Activated naive CD8-positive, alpha-beta T cell treated with anti-CD3 and anti-CD28 coated beads, Interleukin-2, amount 10 ng/mL, durations not matched to agents 7 days and 5 days (primary cell): Measurements from ENCODE around the gene RNF169. TPM values are rescaled to one million over a fixed set of nuclear protein-coding genes. Genes with fewer than 3 reads are reported as not detected.

Experiments
- ATAC-seq: fragments of 150-1000 bp; cut with Tn5 transposase; one replicate; pipeline ENCODE4 v1.10.0; 2021; ENCODE audit warnings: low read depth, moderate library complexity
- POLR2A ChIA-PET: fragments of 350-600 bp; sonication (Branson Sonifier 250); formaldehyde crosslinking; loops from one replicate; lab custom pipeline; 2021; ENCODE audit warnings: antibody characterized with exemption; lab: Charles Lee
- DNase-seq: peaks from one replicate; pipeline ENCODE4 v3.0.0; 2021
- H3K27ac Mint-ChIP-seq: one replicate; pipeline ENCODE4 v1.8.0; 2022; ENCODE audit warnings: mild to moderate bottlenecking, mixed read lengths
- H3K27me3 Mint-ChIP-seq: one replicate; pipeline ENCODE4 v1.8.0; 2022; ENCODE audit warnings: mild to moderate bottlenecking, moderate library complexity, mixed read lengths
- H3K36me3 Mint-ChIP-seq: one replicate; pipeline ENCODE4 v1.8.0; 2021; ENCODE audit warnings: mild to moderate bottlenecking, mixed read lengths
- H3K4me1 Mint-ChIP-seq: one replicate; pipeline ENCODE4 v1.8.0; 2021; ENCODE audit warnings: mixed read lengths
- H3K4me3 Mint-ChIP-seq: one replicate; pipeline ENCODE4 v1.8.0; 2022; ENCODE audit warnings: mild to moderate bottlenecking, moderate library complexity, mixed read lengths
- H3K9me3 Mint-ChIP-seq: one replicate; pipeline ENCODE4 v1.8.0; 2021; ENCODE audit warnings: mixed read lengths
- total RNA-seq, 2 experiments: library from RNA; stranded (reverse); gene quantifications; one replicate each; pipeline ENCODE4 v1.2.3, GENCODE V29; 2021

RNF169 gene
- total RNA-seq, 2 experiments from 2014 or later, result 18.7 to 20.8 TPM

DNA sequence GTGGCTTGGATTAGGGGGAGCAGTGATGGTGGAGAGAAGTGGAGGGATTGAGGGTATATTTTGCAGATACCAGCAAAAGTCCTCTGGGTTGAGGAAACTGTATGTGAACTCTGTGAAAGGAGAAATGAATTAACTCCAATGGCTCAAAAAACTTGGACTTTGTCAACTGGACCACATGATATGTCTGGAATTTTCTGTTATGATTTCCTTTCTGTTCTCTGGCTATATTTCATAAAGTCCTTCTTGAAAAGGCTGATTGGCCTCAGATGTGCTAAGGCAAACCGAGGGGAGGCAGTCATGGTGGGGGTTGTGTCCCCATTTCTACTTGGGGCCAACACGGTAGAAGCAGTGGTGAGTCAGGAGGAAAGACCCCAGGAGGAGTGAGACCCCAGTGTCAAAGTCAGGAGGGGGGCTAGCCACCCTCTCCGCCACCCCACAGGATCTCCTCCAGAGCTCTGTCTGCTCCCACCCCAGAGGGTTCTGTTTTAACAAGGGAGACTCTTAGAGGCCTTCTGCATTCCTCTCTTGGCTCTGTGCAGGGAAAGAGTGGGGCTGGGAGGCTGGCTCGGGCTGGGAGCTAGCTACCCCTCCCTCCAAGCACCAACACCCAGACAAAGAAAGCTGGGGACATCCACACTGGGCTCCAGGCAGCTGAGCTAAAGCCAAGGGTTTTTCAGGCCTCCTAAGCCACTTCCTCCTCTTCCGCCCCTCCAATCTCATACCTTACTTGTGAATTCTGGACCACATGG is 31.3 kb upstream of the RNF169 start:
- no peak overlapping the region for H3K4me3 Mint-ChIP-seq
- no peaks in the 10 kb centered on the region for H3K4me1 Mint-ChIP-seq
- POLR2A ChIA-PET, result no interaction called here
- DNase-seq (no peak), ATAC-seq (no peak)
- H3K27me3 Mint-ChIP-seq, result no peaks in the 10 kb centered on the region
- no peaks in the 10 kb centered on the region for H3K36me3 Mint-ChIP-seq
- H3K9me3 Mint-ChIP-seq, result no peaks in the 10 kb centered on the region
- H3K27ac Mint-ChIP-seq, result no peak overlapping the region

DNA sequence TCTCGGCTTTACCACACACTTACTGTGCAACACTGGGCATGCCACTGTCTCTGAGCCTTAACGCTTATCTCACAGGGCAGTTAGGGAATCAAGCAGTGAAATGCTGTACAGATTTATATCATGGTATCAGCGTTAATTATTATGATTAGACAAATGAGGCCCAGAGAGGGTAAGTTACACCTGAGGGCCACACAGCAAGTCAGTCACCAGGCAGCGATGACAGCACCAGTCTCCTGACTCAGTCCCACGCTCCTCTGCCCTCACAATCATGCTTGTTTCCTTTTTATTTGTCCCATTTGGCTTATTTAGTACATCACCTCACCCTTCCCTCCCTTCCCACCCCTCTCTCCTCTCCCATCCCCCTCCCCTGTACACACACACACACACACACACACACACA is 29.6 kb upstream of the RNF169 start:
- Mint-ChIP-seq H3K4me3 (no peak overlapping the region), H3K27me3 (peaks cover 6% of the 10 kb centered on the region), H3K9me3 (no peaks in the 10 kb centered on the region), H3K4me1 (no peaks in the 10 kb centered on the region), H3K27ac (no peak overlapping the region), H3K36me3 (no peaks in the 10 kb centered on the region)
- DNase-seq, result no peak
- POLR2A ChIA-PET, result no interaction called here
- no peak for ATAC-seq

- H3K9me3 Mint-ChIP-seq, result no peaks in the 10 kb centered on the region
- no peak for ATAC-seq
- POLR2A ChIA-PET, result no interaction called here
- peaks cover 20% of the 10 kb centered on the region for H3K27me3 Mint-ChIP-seq
- H3K36me3 Mint-ChIP-seq, result no peaks in the 10 kb centered on the region
- DNase-seq, result no peak
- H3K4me1 Mint-ChIP-seq, result no peaks in the 10 kb centered on the region
- H3K27ac Mint-ChIP-seq, result no peak overlapping the region
- H3K4me3 Mint-ChIP-seq, result no peak overlapping the region
These were observed 27.8 kb upstream of the RNF169 start for GRCh38 chr11:74720596-74721478.

DNA sequence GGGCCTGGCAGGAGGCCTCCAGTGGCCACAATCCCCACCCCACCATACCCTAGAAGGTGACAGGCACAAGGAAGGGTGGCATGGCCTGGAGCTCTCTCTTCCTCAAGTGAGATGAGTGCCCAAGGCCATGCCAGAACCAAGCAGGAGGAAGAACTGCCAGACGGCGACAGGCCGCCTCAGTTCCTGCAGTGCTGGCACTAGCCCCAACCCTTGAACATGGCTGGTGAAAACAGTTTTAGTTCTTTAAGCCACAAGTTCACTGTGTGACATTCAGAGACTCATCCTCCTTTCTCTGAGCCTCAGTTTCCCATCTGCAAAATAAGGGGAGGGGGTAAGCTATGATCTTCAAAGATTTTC is 27.2 kb upstream of the RNF169 start:
- H3K27ac Mint-ChIP-seq, result no peak overlapping the region
- H3K4me3 Mint-ChIP-seq, result no peak overlapping the region
- H3K9me3 Mint-ChIP-seq, result no peaks in the 10 kb centered on the region
- H3K4me1 Mint-ChIP-seq, result no peaks in the 10 kb centered on the region
- no peak for DNase-seq
- ATAC-seq, result no peak
- POLR2A ChIA-PET, result no interaction called here
- H3K36me3 Mint-ChIP-seq, result no peaks in the 10 kb centered on the region
- H3K27me3 Mint-ChIP-seq, result peaks cover 21% of the 10 kb centered on the region

GRCh38 chr11:74723511-74723910 is 25.1 kb upstream of the RNF169 start:
- no peak for DNase-seq
- H3K27me3 Mint-ChIP-seq, result peaks cover 31% of the 10 kb centered on the region
- POLR2A ChIA-PET, result no interaction called here
- H3K27ac Mint-ChIP-seq, result no peak overlapping the region
- no peaks in the 10 kb centered on the region for H3K9me3 Mint-ChIP-seq
- H3K4me3 Mint-ChIP-seq, result no peak overlapping the region
- no peaks in the 10 kb centered on the region for H3K36me3 Mint-ChIP-seq
- no peaks in the 10 kb centered on the region for H3K4me1 Mint-ChIP-seq
- ATAC-seq, result no peak

GRCh38 chr11:74725701-74726100 is 22.9 kb upstream of the RNF169 start:
- Mint-ChIP-seq H3K27ac (no peak overlapping the region), H3K27me3 (peaks cover 51% of the 10 kb centered on the region), H3K36me3 (no peaks in the 10 kb centered on the region), H3K9me3 (no peaks in the 10 kb centered on the region), H3K4me1 (peaks cover under 1% of the 10 kb centered on the region), H3K4me3 (no peak overlapping the region)
- DNase-seq (no peak), ATAC-seq (no peak)
- POLR2A ChIA-PET, result no interaction called here

DNA sequence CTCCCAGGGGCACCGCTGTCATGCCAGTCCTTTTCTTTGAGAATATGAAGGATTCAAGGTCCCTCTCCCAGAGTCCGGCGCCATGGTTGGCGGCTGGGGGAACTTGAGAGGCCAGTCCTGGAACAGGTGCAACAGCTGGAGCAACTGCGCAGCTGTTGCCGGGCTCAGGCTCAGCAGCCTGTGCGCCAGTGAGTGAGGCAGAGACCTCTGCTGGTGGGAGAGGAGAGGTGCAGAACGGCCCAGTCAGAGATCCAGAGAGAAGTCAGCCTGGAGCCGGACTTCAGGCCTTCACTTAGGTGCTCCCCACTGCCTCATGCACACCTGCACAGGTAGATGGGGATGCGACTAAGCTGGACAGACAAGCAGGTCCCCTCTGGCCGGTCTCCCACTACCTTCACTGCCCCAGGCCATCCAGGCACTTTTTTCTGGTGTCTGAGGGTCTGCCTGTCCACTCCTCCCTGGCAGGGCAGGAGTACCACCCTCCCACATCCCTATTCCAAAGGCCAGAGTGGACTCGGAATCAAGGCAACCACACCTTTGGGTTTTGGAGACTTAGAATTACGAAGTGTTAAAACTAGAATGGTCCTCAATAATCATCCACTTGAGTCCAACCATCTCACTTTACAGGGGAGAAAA is 22.0 kb upstream of the RNF169 start:
- ATAC-seq, result peak; percentile 90
- POLR2A ChIA-PET, result no interaction called here
- no peak overlapping the region for H3K27ac Mint-ChIP-seq
- peaks cover 3% of the 10 kb centered on the region for H3K4me1 Mint-ChIP-seq
- H3K9me3 Mint-ChIP-seq, result no peaks in the 10 kb centered on the region
- H3K27me3 Mint-ChIP-seq, result peaks cover 57% of the 10 kb centered on the region
- H3K36me3 Mint-ChIP-seq, result no peaks in the 10 kb centered on the region
- H3K4me3 Mint-ChIP-seq, result no peak overlapping the region
- DNase-seq, result peak; percentile 58

DNA sequence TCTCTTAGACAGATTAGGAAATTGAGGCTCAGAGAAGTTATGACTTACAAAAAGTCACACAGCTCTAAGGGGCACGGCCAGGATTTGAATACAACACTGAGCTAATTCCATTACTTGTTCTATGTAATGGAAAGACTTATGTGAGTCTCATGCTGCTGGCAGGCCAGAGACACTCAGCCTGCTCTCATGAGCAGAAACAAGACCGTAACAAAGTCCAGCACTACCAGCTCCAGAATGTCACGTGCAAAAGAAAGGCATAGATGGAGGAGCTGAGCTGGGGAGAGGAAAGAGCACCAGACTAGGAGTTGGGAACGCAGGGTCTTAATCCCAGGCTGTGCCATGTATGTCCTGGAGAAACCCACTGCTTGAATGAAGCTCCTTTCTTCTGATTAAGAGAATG is 19.3 kb upstream of the RNF169 start:
- H3K27ac Mint-ChIP-seq, result no peak overlapping the region
- no peaks in the 10 kb centered on the region for H3K9me3 Mint-ChIP-seq
- ATAC-seq (no peak), DNase-seq (no peak)
- POLR2A ChIA-PET, result no interaction called here
- H3K4me3 Mint-ChIP-seq, result no peak overlapping the region
- peaks cover 72% of the 10 kb centered on the region for H3K27me3 Mint-ChIP-seq
- peaks cover 5% of the 10 kb centered on the region for H3K4me1 Mint-ChIP-seq
- H3K36me3 Mint-ChIP-seq, result no peaks in the 10 kb centered on the region

DNA sequence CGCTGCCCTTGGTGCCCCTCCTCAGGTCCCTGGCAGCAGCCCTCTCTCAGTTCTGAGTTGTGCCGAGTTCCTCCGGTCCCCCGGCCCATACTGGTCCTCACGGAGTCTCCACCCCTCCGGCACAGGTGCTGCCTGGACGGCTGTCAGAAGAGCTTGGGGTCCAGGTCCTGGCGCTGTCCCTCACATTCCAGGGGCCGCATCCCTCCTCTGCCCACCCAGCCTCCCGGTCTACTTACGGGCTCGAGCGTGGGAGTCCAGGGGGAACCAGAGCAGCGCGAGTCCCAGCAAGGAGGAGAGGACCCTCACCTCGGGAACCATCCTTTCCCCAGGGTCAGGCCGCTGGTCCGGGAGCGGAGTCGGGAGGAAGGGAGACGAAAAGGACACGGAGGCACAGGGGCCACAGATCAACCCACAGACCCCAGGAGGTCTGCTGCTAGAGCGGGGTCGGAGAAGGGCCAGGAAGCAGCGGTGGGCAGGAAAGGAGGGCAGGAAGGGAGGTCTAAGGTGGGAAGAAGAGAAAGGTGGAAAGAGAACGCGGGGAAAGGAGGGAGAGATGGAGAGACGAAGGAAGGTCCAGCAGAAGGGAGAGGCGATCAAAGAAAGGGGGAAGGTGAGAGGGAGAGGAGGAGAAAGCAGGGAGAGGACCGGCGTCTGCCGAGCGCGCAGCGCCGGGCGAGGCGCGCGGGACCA is 17.9 kb upstream of the RNF169 start:
- H3K9me3 Mint-ChIP-seq, result no peaks in the 10 kb centered on the region
- H3K4me1 Mint-ChIP-seq, result peaks cover 5% of the 10 kb centered on the region
- no peaks in the 10 kb centered on the region for H3K36me3 Mint-ChIP-seq
- POLR2A ChIA-PET, result no interaction called here
- DNase-seq (no peak), ATAC-seq (no peak)
- peaks cover 72% of the 10 kb centered on the region for H3K27me3 Mint-ChIP-seq
- H3K4me3 Mint-ChIP-seq, result peak overlapping the region; percentile 45
- H3K27ac Mint-ChIP-seq, result no peak overlapping the region

- Mint-ChIP-seq H3K27me3 (peaks cover 72% of the 10 kb centered on the region), H3K4me3 (peak within 1 kb of the TSS; percentile 45), H3K9me3 (no peaks in the 10 kb centered on the region), H3K36me3 (no peaks in the 10 kb centered on the region), H3K4me1 (peaks cover 5% of the 10 kb centered on the region), H3K27ac (no peak within 1 kb of the TSS)
- POLR2A ChIA-PET, result no interaction called here
- DNase-seq (no peak), ATAC-seq (no peak)
These were observed 17.2 kb upstream of the RNF169 start, which contains the start of gene CHRDL2 for GRCh38 chr11:74731301-74732094. TSS of gene CHRDL2 (minus strand) at chr11:74731426. CDS start at chr11:74730888, 538 bp downstream.

DNA sequence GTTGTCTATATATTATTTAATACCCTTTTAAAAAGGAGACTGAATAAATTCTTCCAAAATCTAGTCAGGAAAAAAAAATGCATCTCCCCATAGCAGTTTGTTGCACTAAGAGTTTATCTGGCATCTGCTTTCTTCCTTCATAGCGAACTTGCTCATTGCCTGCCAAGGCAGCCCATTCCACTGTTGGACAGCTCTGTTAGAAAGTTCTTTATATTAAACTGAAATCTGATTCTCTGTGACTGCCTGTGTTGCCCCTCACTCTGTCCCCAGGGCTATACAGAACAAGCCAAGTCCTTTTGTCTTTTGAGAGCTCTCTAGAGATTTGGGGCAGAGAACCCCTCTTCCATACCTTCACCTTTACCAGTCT is 14.1 kb upstream of the RNF169 start:
- Mint-ChIP-seq H3K4me1 (peaks cover 5% of the 10 kb centered on the region), H3K9me3 (no peaks in the 10 kb centered on the region), H3K36me3 (no peaks in the 10 kb centered on the region), H3K27ac (no peak overlapping the region), H3K4me3 (no peak overlapping the region), H3K27me3 (peaks cover 59% of the 10 kb centered on the region)
- no peak for ATAC-seq
- POLR2A ChIA-PET, result no interaction called here
- DNase-seq, result no peak

- Mint-ChIP-seq H3K27me3 (peaks cover 53% of the 10 kb centered on the region), H3K9me3 (no peaks in the 10 kb centered on the region), H3K4me1 (peaks cover 7% of the 10 kb centered on the region), H3K36me3 (no peaks in the 10 kb centered on the region), H3K4me3 (no peak overlapping the region), H3K27ac (no peak overlapping the region)
- DNase-seq, result no peak
- POLR2A ChIA-PET, result no interaction called here
- ATAC-seq, result no peak
These were observed 13.2 kb upstream of the RNF169 start for GRCh38 chr11:74735365-74735928.
